HepG2 (cell line): ENCODE measurements around the gene MRPL9. TPM values are rescaled to one million over a fixed set of nuclear protein-coding genes. Genes with fewer than 3 reads are reported as not detected.

Experiments used
- AKAP8 ChIP-seq: sonication (generic); formaldehyde crosslinking; IDR thresholded peaks from 2 replicates; pipeline ENCODE4 v1.5.1; 2020; ENCODE audit warnings: mild to moderate bottlenecking, missing genetic modification reagents
- DMAP1 ChIP-seq: IDR thresholded peaks from 2 replicates; pipeline ENCODE4 v1.6.1; 2016
- FIP1L1 ChIP-seq: fragments of 200-400 bp; formaldehyde crosslinking; IDR thresholded peaks from 2 replicates; pipeline ENCODE4 v1.6.1; 2018; ENCODE audit warnings: low read depth, mild to moderate bottlenecking, low read length, moderate library complexity, borderline replicate concordance; ENCODE audit not compliant: insufficient read depth
- HINFP ChIP-seq: sonication (generic); formaldehyde crosslinking; IDR thresholded peaks from 2 replicates; pipeline ENCODE4 v1.4.0; 2020; ENCODE audit warnings: low read depth, mild to moderate bottlenecking, missing genetic modification reagents
- HNRNPUL1 ChIP-seq: fragments of 200-400 bp; formaldehyde crosslinking; IDR thresholded peaks from 2 replicates; pipeline ENCODE4 v1.6.1; 2017; ENCODE audit warnings: low read depth, mild to moderate bottlenecking, low read length, moderate library complexity
- RFXANK ChIP-seq: IDR thresholded peaks from 2 replicates; pipeline ENCODE4 v1.6.1; 2016
- TBX2 ChIP-seq: sonication (generic); formaldehyde crosslinking; IDR thresholded peaks from 2 replicates; pipeline ENCODE4 v1.5.0; 2020; ENCODE audit warnings: missing genetic modification reagents, mild to moderate bottlenecking, borderline replicate concordance
- TEF ChIP-seq: sonication (generic); formaldehyde crosslinking; IDR thresholded peaks from 2 replicates; pipeline ENCODE4 v1.5.0; 2020; ENCODE audit warnings: missing genetic modification reagents
- ZBTB26 ChIP-seq: IDR thresholded peaks from 2 replicates; pipeline ENCODE4 v1.6.1; 2016; ENCODE audit warnings: missing compliant biosample characterization, missing genetic modification reagents, borderline replicate concordance
- ZBTB40 ChIP-seq, 2 experiments: fragments of 450-650 bp in 1 of 2; sonication (generic) in 1 of 2; formaldehyde crosslinking in 1 of 2; IDR thresholded peaks; 2 replicates each; pipeline versions ENCODE4 v1.6.1 to v1.8.0; 2016 to 2022; ENCODE audit warnings: antibody characterized with exemption in 1 of 2, mild to moderate bottlenecking in 1 of 2, missing genetic modification reagents in 1 of 2
- ZNF574 ChIP-seq: sonication (generic); formaldehyde crosslinking; IDR thresholded peaks from 2 replicates; pipeline ENCODE4 v1.4.0; 2020; ENCODE audit warnings: missing genetic modification reagents
- polyA plus RNA-seq, 8 experiments: library from polyadenylated mRNA; depleted of rRNA in 3 of 8; stranded (reverse) in 7 of 8; unstranded in 1 of 8; fragments of >200 nt; fragmentation: Illumina TruSeq in 4 of 8; extraction: Trizol in 4 of 8; gene quantifications; 2 replicates each; pipeline versions ENCODE4 v1.2.1 to v1.2.3, GENCODE V29; 2011 to 2016; ENCODE audit warnings: low read depth in 4 of 8, missing spikeins in 1 of 8, mixed read lengths in 1 of 8; ENCODE audit not compliant: insufficient read depth in 1 of 8
- total RNA-seq, 5 experiments: library from RNA; depleted of rRNA; stranded (reverse); fragments of >200 nt; fragmentation: Illumina TruSeq; extraction: Trizol; gene quantifications; 2 replicates each; pipeline ENCODE4 v1.2.3, GENCODE V29; 2016; ENCODE audit warnings: low read depth in 1 of 5

Gene MRPL9
- total and polyA plus RNA-seq, 2 of the 13 experiments (the other 11 are each of a cell fraction or from before 2014, with no cell fraction given) = 72.1 to 107 TPM

GRCh38 chr1:151762941-151763921 is at the start of gene MRPL9 (continued):
- no peak for TF ChIP-seq ZBTB26 (CRISPR knock-in tag)
- no peak for TF ChIP-seq HNRNPUL1
- TF ChIP-seq DMAP1 (CRISPR knock-in tag) = peak; percentile 52; the same call in 1 of the 2 replicates
- TF ChIP-seq ZNF574 (CRISPR knock-in tag) = peak; percentile 87
- TF ChIP-seq TBX2 (CRISPR knock-in tag) = peak; percentile 87
- TF ChIP-seq ZBTB40 (IDR thresholded peaks at IDR 0.05) = no peak
- peak; percentile 83 for TF ChIP-seq ZBTB40 (CRISPR knock-in tag; IDR thresholded peaks at IDR 0.05)
- no peak; the same call in 1 of the 2 replicates for TF ChIP-seq AKAP8
- no peak for TF ChIP-seq FIP1L1
- no peak for TF ChIP-seq RFXANK (CRISPR knock-in tag)
- TF ChIP-seq HINFP (CRISPR knock-in tag) = peak; percentile 63
- no peak for TF ChIP-seq TEF (CRISPR knock-in tag)
